Activated CD4-positive, alpha-beta T cell treated with anti-CD3 and anti-CD28 coated beads, Interleukin-2, amount 10 ng/mL, durations not matched to agents 7 days and 5 days (primary cell): ENCODE measurements around the gene ZNF438. TPM values are rescaled to one million over a fixed set of nuclear protein-coding genes. Genes with fewer than 3 reads are reported as not detected.
"Not testable (repeated sequence)": the region's sequence is repeated elsewhere in the genome, so short reads cannot be mapped to it uniquely, and the experiment has no call there.

ENCODE experiments used
- CTCF ChIA-PET: fragments of 350-600 bp; sonication (Branson Sonifier 250); formaldehyde crosslinking; loops from one replicate; lab custom pipeline; 2021; ENCODE audit warnings: antibody characterized with exemption; lab: Charles Lee
- POLR2A ChIA-PET: fragments of 350-600 bp; sonication (Branson Sonifier 250); formaldehyde crosslinking; loops from one replicate; lab custom pipeline; 2021; ENCODE audit warnings: antibody characterized with exemption; lab: Charles Lee
- DNase-seq: peaks from one replicate; pipeline ENCODE4 v3.0.0-alpha.2; 2020
- H3K27ac Mint-ChIP-seq: one replicate; pipeline ENCODE4 v1.8.0; 2021; ENCODE audit warnings: mild to moderate bottlenecking, moderate library complexity, mixed read lengths
- H3K27me3 Mint-ChIP-seq: one replicate; pipeline ENCODE4 v1.8.0; 2021; ENCODE audit warnings: mixed read lengths
- H3K36me3 Mint-ChIP-seq: one replicate; pipeline ENCODE4 v1.8.0; 2021; ENCODE audit warnings: low read depth, mixed read lengths
- H3K4me1 Mint-ChIP-seq: one replicate; pipeline ENCODE4 v1.8.0; 2021; ENCODE audit warnings: mixed read lengths
- H3K4me3 Mint-ChIP-seq: one replicate; pipeline ENCODE4 v1.8.0; 2021; ENCODE audit warnings: mild to moderate bottlenecking, moderate library complexity, mixed read lengths
- H3K9me3 Mint-ChIP-seq: one replicate; pipeline ENCODE4 v1.8.0; 2021; ENCODE audit warnings: mixed read lengths
- total RNA-seq, 2 experiments: library from RNA; stranded (reverse); gene quantifications; one replicate each; pipeline ENCODE4 v1.2.3, GENCODE V29; 2021

Gene ZNF438
- total RNA-seq, 2 experiments from 2014 or later = 3.1 to 3.8 TPM

DNA sequence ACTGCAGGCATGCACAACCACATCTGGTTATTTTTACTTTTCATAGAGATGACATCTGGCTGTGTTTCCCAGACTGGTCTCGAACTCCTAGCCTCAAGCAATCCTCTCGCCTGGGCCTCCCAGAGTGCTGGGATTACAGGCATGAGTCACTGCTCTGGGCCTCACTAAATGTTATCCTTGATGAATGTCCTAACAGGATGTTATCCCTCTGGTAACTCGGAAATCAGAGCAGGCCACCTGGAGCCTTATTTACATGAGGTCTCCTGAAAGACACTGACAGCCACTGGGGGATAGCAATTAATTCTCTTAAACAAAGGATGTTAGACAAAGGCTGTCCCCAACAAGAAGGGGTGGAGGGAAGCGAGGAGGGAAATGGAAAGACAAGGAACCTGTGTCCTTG, 4.5 kb upstream of the ZNF438 start:
- POLR2A ChIA-PET = no interaction called here

DNA sequence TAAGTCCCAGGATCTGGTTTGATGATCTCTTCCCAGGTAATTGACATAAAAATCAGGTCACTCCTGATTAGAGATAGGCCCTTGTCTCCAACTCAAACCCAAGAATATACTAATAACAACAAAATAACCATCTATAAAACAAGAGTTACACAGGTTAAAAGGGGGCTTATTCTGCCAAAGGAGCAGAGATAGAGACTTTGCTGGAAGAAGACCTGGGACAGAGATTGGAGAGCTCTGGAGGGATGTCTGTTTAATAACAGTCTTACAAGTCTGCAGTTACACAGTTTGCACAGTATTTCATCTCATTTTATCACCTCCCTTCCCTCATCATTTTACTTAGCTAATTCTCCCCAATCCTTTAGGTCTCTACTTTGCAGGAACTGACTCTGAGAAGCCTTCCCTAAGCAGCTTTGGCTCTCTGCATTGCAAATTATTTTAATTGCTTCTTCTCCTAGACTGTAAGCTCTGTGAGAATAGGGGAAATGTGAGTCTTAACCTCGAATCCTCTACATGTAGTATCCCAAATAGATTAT, 3.7 kb upstream of the ZNF438 start:
- ChIA-PET POLR2A (no interaction called here), CTCF (interaction anchor here (0.6 to 2.0 kb wide), 6 partner anchors 9 to 752 kb away, joined by 3 to 5 read pairs (median 4); no protein-coding TSS in a partner anchor)
- H3K36me3 Mint-ChIP-seq = no peaks in the 10 kb centered on the region
- no peaks in the 10 kb centered on the region for H3K27me3 Mint-ChIP-seq
- H3K27ac Mint-ChIP-seq = no peak overlapping the region
- H3K4me1 Mint-ChIP-seq = peaks cover 21% of the 10 kb centered on the region
- no peaks in the 10 kb centered on the region for H3K9me3 Mint-ChIP-seq
- H3K4me3 Mint-ChIP-seq = no peak overlapping the region
- no peak for DNase-seq

More for the DNA sequence above, 4.5 kb upstream of the ZNF438 start:
- no peak for DNase-seq
- no peak overlapping the region for H3K27ac Mint-ChIP-seq
- no peaks in the 10 kb centered on the region for H3K27me3 Mint-ChIP-seq
- H3K4me3 Mint-ChIP-seq = no peak overlapping the region
- H3K4me1 Mint-ChIP-seq = peaks cover 14% of the 10 kb centered on the region
- CTCF ChIA-PET = interaction anchor here (0.8 to 2.0 kb wide), 3 partner anchors 8 to 152 kb away, joined by 3 to 4 read pairs (median 3); no protein-coding TSS in a partner anchor
- H3K36me3 Mint-ChIP-seq = no peaks in the 10 kb centered on the region
- no peaks in the 10 kb centered on the region for H3K9me3 Mint-ChIP-seq

DNA sequence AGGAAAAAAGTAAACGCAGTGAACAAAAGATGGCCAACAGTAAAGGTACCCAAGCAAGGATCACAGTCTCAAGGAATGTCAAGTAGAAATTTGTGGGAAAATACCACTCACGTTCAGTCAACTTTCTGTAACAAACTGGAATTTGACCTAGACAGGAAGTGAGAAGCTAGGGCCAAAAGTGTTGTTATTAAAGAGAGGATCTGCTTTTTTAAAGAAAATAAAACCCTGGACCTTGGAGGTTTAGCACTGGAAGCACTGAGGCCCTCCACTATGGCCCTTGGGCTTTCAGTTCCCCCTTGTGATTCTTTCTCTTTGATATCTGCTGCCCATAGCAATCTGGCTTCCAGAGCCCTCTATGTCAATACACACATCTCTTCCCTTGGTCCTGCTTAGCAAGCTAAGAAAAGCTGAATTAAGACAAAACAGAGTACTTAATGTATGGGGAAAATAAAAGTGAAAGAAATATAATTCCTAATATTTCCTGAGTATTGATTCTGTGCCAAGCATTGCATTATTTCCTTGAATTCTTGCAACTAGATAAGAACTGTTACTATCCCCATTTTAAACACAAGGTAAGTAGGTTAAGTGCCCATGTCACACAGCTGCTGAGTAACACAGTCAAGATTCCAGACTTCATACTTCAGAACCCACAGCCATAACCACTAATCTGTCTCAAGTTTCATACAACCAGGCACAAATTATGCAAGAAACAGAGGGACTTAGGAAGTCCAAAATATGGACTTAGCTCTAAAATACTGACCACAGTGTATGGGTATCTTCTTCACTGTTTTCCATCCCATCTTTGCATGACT, 2.6 kb upstream of the ZNF438 start:
- Mint-ChIP-seq H3K27me3 (no peaks in the 10 kb centered on the region), H3K27ac (no peak overlapping the region), H3K4me3 (no peak overlapping the region), H3K9me3 (no peaks in the 10 kb centered on the region), H3K4me1 (peaks cover 26% of the 10 kb centered on the region), H3K36me3 (no peaks in the 10 kb centered on the region)
- ChIA-PET CTCF (interaction anchor here (1.0 to 2.0 kb wide), 3 partner anchors 10 to 299 kb away, joined by 3 to 5 read pairs (median 4); no protein-coding TSS in a partner anchor), POLR2A (no interaction called here)
- no peak for DNase-seq

DNA sequence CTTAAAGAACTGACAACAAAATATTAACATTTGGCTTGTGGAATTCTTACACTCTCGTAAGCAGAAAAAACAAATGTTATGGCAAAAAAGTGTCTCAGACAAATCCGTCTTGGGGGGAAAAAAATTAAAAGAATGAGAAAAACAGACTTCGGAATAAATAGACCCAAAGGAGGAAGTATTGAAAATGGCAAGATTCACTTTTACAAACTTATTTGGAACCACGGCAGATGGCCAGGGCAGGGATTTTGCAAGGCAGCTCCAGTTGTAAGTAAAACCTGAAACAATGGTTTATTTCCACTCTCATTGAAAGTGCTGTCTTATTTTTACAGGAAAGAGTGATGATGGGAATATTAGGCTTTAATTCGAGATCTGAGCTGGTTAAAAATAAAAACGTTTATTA, 1.5 kb upstream of the ZNF438 start:
- H3K27ac Mint-ChIP-seq = peak overlapping the region; percentile 99
- H3K9me3 Mint-ChIP-seq = no peaks in the 10 kb centered on the region
- peaks cover 26% of the 10 kb centered on the region for H3K4me1 Mint-ChIP-seq
- ChIA-PET CTCF (interaction anchor here (2.2 kb wide), 1 partner anchor 31 kb away, joined by 6 read pairs; no protein-coding TSS in a partner anchor), POLR2A (no interaction called here)
- no peaks in the 10 kb centered on the region for H3K27me3 Mint-ChIP-seq
- H3K36me3 Mint-ChIP-seq = no peaks in the 10 kb centered on the region
- H3K4me3 Mint-ChIP-seq = peak overlapping the region; percentile 80
- no peak for DNase-seq

DNA sequence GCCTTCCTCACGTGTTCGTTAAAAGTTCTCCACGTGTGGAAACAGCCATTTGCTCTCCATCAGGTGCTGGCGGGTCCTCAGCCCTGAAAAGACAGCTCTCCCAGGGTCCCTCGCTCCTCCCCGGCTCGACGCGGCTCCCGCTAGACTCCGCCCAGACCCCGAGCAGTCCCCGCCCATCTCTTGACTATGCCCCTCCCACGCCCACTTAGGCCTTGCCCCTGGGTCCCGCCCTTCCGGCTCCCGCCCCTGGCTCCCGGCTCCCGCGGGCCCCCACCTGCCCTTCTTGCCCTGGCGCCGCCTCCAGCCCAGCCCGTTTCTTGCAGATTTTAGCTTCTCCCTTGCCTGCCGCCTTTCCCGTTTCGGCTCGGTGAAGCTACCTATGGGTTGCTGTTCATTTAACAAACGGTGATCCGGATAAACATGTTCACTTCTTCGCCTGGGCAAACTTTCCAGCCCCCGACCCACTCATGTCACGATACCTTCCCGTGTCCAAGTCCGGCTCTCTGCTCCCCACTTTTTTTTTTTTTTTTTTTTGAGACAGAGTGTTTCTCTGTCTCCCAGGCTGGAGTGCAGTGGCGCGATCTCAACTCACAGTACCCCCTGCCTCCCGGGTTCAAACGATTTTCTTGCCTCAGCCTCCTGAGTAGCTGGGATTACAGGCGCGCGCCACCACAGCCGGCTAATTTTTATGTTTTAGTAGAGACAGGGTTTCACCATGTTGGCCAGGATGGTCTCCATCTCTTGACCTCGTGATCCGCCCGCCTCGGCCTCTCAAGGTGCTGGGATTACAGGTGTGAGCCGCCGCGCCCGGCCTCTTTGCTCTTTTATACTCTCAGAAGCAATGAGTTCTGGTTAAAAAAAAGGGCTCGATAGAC, 830 bp upstream of the ZNF438 start:
- DNase-seq = peak; percentile 94
- Mint-ChIP-seq H3K4me1 (peaks cover 26% of the 10 kb centered on the region), H3K27ac (peak overlapping the region; percentile 99), H3K4me3 (peak overlapping the region; percentile 80), H3K27me3 (no peaks in the 10 kb centered on the region), H3K36me3 (no peaks in the 10 kb centered on the region), H3K9me3 (no peaks in the 10 kb centered on the region)
- ChIA-PET POLR2A (interaction anchor here (0.9 kb wide), 1 partner anchor 285 kb away, joined by 3 read pairs; no protein-coding TSS in a partner anchor), CTCF (interaction anchor here (0.6 to 2.2 kb wide), 14 partner anchors 7 to 696 kb away, joined by 3 to 10 read pairs (median 3); no protein-coding TSS in a partner anchor)

DNA sequence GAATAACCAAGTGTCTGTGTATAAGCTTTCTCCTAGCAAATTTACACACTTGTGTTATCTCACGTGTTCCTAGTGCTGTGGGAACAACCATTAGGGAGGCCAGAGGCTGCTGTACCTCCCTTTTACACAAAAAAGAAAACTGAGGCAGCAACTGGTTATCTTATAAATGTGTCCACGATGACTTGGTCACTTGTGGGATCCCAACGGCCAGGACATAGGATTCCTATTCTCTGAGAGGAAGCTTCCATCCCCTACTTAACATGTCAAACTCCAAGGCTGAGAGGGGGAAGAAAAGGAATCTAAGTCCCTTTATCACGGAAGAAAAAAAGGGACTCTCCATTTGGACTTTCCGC, 484 bp downstream of the ZNF438 start:
- H3K4me1 Mint-ChIP-seq = peaks cover 26% of the 10 kb centered on the region
- H3K9me3 Mint-ChIP-seq = no peaks in the 10 kb centered on the region
- no peaks in the 10 kb centered on the region for H3K27me3 Mint-ChIP-seq
- H3K4me3 Mint-ChIP-seq = peak overlapping the region; percentile 80
- POLR2A ChIA-PET = interaction anchor here (0.9 kb wide), 1 partner anchor 287 kb away, joined by 3 read pairs; no protein-coding TSS in a partner anchor
- CTCF ChIA-PET = interaction anchor here (0.5 to 2.0 kb wide), 10 partner anchors 9 to 1326 kb away, joined by 3 to 10 read pairs (median 3); no protein-coding TSS in a partner anchor
- H3K27ac Mint-ChIP-seq = peak overlapping the region; percentile 99
- no peaks in the 10 kb centered on the region for H3K36me3 Mint-ChIP-seq
- no peak for DNase-seq

DNA sequence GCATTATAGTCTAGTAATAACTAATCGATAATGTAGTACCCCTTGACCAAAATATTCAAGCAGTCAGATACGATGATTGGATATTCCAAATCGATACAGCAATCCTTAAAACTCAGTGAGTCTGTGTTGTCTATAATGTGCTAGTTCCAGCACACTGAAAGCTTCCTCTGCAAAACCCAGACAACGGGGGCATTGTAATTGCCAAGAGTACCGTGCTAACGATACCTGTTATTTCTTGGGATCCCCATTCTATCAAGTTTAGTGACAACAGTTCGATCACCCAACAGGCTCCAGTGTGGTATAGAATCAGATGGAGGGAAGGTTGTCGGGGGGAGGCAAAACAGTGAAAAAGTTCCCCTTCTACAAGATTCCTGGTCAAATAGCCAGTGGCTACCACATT, 865 bp downstream of the ZNF438 start:
- DNase-seq = no peak
- Mint-ChIP-seq H3K9me3 (no peaks in the 10 kb centered on the region), H3K4me3 (peak overlapping the region; percentile 80), H3K4me1 (peaks cover 26% of the 10 kb centered on the region), H3K36me3 (no peaks in the 10 kb centered on the region), H3K27me3 (no peaks in the 10 kb centered on the region), H3K27ac (peak overlapping the region; percentile 99)
- ChIA-PET POLR2A (no interaction called here), CTCF (interaction anchor here (1.3 to 2.0 kb wide), 4 partner anchors 14 to 109 kb away, joined by 3 to 10 read pairs (median 4); no protein-coding TSS in a partner anchor)

DNA sequence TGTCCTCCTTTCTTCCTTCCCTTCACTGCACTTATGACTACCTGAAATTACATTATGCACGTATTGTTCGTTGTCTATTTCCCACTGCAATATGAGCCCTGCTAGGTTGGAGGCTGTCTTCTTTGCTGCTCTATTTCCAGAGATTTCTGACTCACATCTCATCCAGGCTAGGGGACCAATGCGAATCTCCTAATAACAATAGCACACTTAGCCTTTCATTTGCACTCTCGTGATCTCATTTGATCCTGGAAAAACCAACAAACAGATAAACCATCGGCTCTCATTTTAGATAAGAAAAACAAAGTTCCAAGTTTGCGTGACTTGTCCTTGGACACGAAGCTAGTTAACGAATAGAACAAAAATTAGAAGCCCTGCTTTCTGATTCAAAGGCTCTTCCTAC, 1.4 kb downstream of the ZNF438 start:
- no peak overlapping the region for H3K27ac Mint-ChIP-seq
- CTCF ChIA-PET = no interaction called here
- H3K4me1 Mint-ChIP-seq = peaks cover 26% of the 10 kb centered on the region
- POLR2A ChIA-PET = no interaction called here
- H3K27me3 Mint-ChIP-seq = no peaks in the 10 kb centered on the region
- H3K36me3 Mint-ChIP-seq = no peaks in the 10 kb centered on the region
- no peaks in the 10 kb centered on the region for H3K9me3 Mint-ChIP-seq
- DNase-seq = no peak
- H3K4me3 Mint-ChIP-seq = no peak overlapping the region

DNA sequence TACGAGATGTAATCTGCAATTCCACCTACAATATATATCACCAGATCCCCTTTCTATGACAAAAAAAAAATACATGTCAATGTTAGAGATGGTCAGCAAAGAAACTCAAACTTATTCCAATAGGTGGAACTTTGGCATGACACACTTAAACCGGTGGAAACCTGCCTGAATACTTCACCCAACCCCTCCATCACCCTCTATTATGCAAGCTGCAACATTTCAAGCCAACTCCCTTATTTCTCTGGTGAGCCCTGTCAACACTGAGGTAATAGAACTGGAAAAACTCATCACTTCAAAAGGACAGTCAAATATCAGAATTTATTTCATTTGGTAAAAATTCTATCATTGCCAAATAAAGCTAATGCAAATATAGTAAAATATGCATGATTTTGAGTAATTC, 3.6 kb downstream of the ZNF438 start:
- ChIA-PET CTCF (interaction anchor here (1.3 kb wide), 1 partner anchor 12 kb away, joined by 3 read pairs; no protein-coding TSS in a partner anchor), POLR2A (no interaction called here)
- H3K36me3 Mint-ChIP-seq = no peaks in the 10 kb centered on the region
- no peaks in the 10 kb centered on the region for H3K9me3 Mint-ChIP-seq
- H3K27ac Mint-ChIP-seq = no peak overlapping the region
- no peaks in the 10 kb centered on the region for H3K27me3 Mint-ChIP-seq
- no peak for DNase-seq
- peaks cover 19% of the 10 kb centered on the region for H3K4me1 Mint-ChIP-seq
- no peak overlapping the region for H3K4me3 Mint-ChIP-seq

DNA sequence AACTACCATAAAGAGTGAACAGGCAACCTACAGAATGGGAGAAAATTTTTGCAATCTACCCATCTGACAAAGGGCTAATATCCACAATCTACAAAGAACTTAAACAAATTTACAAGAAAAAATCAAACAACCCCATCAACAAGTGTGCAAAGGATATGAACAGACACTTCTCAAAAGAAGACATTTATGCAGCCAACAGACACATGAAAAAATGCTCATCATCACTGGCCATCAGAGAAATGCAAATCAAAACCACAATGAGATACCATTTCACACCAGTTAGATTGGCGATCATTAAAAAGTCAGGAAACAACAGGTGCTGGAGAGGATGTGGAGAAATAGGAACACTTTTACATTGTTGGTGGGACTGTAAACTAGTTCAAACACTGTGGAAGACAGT, 5.4 kb downstream of the ZNF438 start:
- H3K4me3 Mint-ChIP-seq, H3K9me3 Mint-ChIP-seq, H3K36me3 Mint-ChIP-seq, H3K27ac Mint-ChIP-seq, DNase-seq, POLR2A ChIA-PET, H3K27me3 Mint-ChIP-seq: not testable (repeated sequence)
- CTCF ChIA-PET = interaction anchor here (1.3 kb wide), 1 partner anchor 19 kb away, joined by 4 read pairs; no protein-coding TSS in a partner anchor
- peaks cover 12% of the 10 kb centered on the region for H3K4me1 Mint-ChIP-seq

DNA sequence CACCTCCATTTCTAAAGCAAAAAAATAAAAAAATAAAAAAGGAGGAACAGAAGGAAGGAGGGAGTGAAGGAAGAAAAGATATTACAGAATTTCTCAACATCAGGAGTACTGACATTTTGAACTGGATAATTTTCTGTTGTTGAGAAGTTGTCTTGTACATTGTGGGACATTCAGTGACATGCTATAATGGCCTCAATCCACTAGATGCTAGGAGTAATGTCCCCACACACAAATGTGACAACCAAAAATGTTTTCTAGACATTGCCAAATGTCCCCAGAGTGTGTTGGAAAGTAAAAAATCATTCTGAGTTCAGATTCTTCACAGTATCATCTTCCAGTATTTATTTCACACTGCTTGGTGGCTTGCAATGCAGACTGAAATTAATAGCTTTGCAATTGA, 6.5 kb downstream of the ZNF438 start:
- Mint-ChIP-seq H3K27me3 (no peaks in the 10 kb centered on the region), H3K9me3 (peaks cover 3% of the 10 kb centered on the region), H3K36me3 (no peaks in the 10 kb centered on the region), H3K27ac (no peak overlapping the region), H3K4me3 (no peak overlapping the region), H3K4me1 (peaks cover 5% of the 10 kb centered on the region)
- DNase-seq = no peak
- POLR2A ChIA-PET = no interaction called here
- CTCF ChIA-PET = interaction anchor here (0.8 to 1.3 kb wide), 3 partner anchors 10 to 346 kb away, joined by 3 to 4 read pairs (median 3); no protein-coding TSS in a partner anchor

DNA sequence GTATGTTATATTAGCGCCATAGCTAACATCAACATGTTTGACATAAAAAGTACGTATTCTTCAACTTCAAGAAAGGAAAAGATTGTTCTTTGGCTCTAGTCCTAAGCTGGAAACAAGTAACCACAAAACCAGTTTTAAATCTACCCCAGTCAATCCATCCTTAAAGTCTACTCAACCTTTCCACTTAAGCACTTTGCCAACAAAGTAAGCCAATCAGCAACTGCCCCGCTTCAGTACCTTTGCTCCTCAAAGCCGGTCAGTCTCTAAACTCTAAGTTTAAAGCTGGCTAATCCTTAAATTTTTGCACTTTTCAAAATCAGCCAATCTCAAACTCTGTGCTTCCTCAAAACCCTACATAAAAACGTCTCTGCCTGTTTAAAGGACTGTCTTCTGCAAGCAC, 8.1 kb downstream of the ZNF438 start:
- POLR2A ChIA-PET = no interaction called here
- Mint-ChIP-seq H3K9me3 (peaks cover 3% of the 10 kb centered on the region), H3K4me3 (no peak overlapping the region), H3K27me3 (no peaks in the 10 kb centered on the region), H3K27ac (no peak overlapping the region), H3K36me3 (no peaks in the 10 kb centered on the region), H3K4me1 (no peaks in the 10 kb centered on the region)
- DNase-seq = no peak
- CTCF ChIA-PET = interaction anchor here (1.0 kb wide), 1 partner anchor 16 kb away, joined by 4 read pairs; no protein-coding TSS in a partner anchor
